Measurements from ENCODE around the gene C5AR2.
"Not testable (repeated sequence)": the region's sequence is repeated elsewhere in the genome, so short reads cannot be mapped to it uniquely, and the experiment has no call there.

The C5AR2 gene

DNA sequence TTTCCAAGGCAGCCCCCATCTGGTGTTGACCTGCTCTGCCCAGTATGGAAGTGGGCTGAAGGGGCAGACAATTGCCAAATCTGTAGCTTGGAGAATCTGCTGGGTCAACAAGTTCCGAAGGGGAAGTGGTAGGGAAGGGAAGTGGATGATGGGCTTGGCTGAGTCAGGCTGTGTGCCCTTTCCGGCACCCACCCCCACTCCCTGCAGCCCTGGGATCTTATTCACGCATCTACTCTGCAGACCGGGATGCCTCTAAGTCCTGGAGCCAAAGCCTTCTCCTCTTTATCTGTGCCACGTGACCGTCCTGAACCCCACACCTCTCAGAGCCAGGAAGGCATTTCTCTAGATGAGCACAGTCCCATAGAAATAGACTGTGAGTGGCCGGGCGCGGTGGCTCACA lies 7.5 kb upstream of the C5AR2 start:
- H3K9me3 ChIP-seq (ENCODE audit: control insufficient read depth, low read length) = peaks cover 5% of the 10 kb centered on the region
- H3K4me3 ChIP-seq (ENCODE audit: low read length) = no peak overlapping the region
- H3K27me3 ChIP-seq (replicated peaks; ENCODE audit: control insufficient read depth, insufficient read depth, low read length) = peaks cover 19% of the 10 kb centered on the region
- no peak overlapping the region for H3K9ac ChIP-seq (ENCODE audit: low read length)
- H3K4me1 ChIP-seq (ENCODE audit: control insufficient read depth, insufficient read depth, low read length) = no peaks in the 10 kb centered on the region
- no peak for DNase-seq (ENCODE audit: low read depth)
- H3K36me3 ChIP-seq (ENCODE audit: control insufficient read depth, insufficient read depth, low read length, severe bottlenecking) = no peaks in the 10 kb centered on the region

DNA sequence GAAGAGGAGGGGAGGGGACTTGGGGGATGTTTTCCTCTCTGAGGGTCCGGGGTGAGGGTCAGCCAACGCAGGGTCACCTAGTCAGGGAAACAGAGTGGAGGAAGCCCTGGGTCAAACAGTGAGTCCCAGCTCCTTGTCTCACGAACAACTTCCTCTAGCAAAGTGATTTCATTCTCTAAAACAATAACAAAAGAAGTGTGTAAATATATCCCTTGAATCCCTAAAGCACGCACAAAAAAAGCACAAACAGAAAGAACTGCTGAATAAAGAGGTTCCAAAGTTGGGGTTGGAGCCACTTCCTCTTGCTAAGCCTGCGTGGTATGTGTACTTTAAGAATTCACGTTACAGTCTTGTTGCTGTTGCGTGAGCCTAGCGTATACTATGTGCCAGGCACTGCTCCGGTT lies 1.5 kb upstream of the C5AR2 start:
- no peaks in the 10 kb centered on the region for H3K9me3 ChIP-seq (ENCODE audit: control insufficient read depth, low read length)
- no peak overlapping the region for H3K9ac ChIP-seq (ENCODE audit: low read length)
- peaks cover 7% of the 10 kb centered on the region for H3K4me1 ChIP-seq (ENCODE audit: control insufficient read depth, insufficient read depth, low read length)
- no peaks in the 10 kb centered on the region for H3K36me3 ChIP-seq (ENCODE audit: control insufficient read depth, insufficient read depth, low read length, severe bottlenecking)
- H3K4me3 ChIP-seq (ENCODE audit: low read length) = no peak overlapping the region
- DNase-seq (ENCODE audit: low read depth) = peak; percentile 23
- peaks cover 4% of the 10 kb centered on the region for H3K27me3 ChIP-seq (replicated peaks; ENCODE audit: control insufficient read depth, insufficient read depth, low read length)

DNA sequence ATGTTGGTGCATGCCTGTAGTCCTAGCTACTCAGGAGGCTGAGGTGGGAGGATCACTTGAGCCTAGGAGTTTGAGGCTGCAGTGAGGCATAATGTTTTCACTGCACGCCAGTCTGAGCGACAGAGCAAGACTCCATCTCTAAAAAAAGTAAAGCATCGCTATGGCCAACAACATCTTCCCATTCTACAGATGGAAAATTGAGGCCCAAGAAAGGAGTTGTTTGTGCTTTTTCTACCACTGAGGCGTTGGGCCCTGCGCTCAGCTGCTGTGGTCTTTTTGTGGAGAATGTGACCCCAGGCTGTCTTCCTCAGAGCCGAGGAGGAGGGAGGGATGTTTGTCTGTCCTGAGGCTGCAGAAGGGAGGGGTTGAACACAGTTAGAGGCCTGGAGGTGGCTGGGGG lies 485 bp upstream of the C5AR2 start:
- H3K4me1 ChIP-seq (ENCODE audit: control insufficient read depth, insufficient read depth, low read length) = peaks cover 7% of the 10 kb centered on the region
- no peaks in the 10 kb centered on the region for H3K9me3 ChIP-seq (ENCODE audit: control insufficient read depth, low read length)
- H3K4me3 ChIP-seq (ENCODE audit: low read length) = no peak overlapping the region
- H3K27me3 ChIP-seq (replicated peaks; ENCODE audit: control insufficient read depth, insufficient read depth, low read length) = peaks cover under 1% of the 10 kb centered on the region
- DNase-seq (ENCODE audit: low read depth) = no peak
- H3K36me3 ChIP-seq (ENCODE audit: control insufficient read depth, insufficient read depth, low read length, severe bottlenecking) = no peaks in the 10 kb centered on the region
- no peak overlapping the region for H3K9ac ChIP-seq (ENCODE audit: low read length)

DNA sequence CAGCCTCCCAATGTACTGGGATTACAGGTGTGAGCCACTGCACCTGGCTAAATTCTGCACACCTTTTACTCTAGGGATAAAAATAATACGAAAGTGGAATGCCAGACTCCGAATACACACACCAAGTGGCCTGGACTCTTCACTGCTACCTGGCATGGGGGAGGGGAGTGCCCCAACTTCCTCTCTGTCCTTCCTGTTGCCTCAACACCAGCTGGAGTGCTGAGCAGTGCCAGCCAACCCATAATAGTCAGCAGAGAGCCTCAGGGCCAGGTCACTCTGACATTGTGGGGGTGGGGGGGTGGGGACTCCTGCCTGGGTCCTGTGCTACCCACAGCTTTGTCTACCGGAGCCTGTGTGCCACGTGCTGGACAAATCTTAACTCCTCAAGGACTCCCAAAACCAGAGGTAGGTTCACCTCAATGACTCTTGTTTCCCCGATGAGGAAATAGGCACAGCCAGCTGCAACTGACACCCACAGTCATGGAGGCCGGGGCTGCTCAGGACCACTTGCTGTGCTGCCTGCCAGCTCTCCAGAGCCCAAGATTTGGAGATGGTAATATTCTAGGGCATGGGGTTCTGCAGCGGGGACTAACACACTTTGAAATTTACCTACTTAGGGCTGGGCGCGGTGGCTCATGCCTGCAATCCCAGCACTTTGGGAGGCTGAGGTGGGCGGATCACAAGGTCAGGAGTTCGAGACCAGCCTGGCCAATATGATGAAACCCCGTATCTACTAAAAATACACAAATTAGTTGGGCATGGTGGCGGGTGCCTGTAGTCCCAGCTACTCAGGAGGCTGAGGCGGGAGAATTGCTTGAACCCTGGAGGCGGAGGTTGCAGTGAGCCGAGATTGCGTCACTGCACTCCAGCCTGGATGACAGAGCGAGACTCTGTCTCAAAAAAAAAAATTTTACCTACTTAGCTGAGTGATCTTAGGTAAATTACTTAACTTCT lies 5.1 kb downstream of the C5AR2 start:
- not testable (repeated sequence) for H3K9ac ChIP-seq (ENCODE audit: low read length); H3K4me1 ChIP-seq (ENCODE audit: control insufficient read depth, insufficient read depth, low read length); DNase-seq (ENCODE audit: low read depth); H3K4me3 ChIP-seq (ENCODE audit: low read length); H3K27me3 ChIP-seq (replicated peaks; ENCODE audit: control insufficient read depth, insufficient read depth, low read length); H3K9me3 ChIP-seq (ENCODE audit: control insufficient read depth, low read length); H3K36me3 ChIP-seq (ENCODE audit: control insufficient read depth, insufficient read depth, low read length, severe bottlenecking)

DNA sequence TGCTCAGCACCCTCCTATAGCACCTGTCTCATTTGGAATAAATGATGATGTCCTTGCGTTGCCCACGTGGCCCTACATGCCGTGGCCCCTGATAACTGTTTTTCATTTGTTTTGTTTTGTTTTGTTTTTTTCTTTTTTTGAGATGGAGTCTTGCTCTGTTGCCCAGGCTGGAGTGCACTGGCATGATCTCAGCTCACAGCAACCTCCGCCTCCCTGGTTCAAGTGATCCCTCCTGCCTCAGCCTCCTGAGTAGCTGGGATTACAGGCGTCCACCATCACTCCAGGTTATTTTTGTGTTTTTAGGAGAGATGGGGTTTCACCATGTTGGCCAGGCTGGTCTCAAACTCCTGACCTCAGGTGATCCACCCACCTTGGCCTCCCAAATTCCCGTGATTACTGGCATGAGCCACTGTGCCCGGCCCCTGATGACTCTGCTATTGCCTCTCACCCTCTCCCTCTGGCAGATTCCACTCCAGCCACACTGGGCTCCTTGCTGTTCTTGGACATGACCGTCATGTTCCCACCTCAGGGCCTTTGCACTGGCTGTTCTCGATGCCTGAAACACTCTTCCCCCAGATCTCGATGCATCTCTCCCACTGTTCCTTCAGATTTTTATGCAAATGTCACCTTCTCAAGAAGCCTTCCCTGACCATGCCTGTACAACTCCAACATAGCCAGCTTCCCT lies 7.4 kb downstream of the C5AR2 start:
- no peaks in the 10 kb centered on the region for H3K9me3 ChIP-seq (ENCODE audit: control insufficient read depth, low read length)

DNA sequence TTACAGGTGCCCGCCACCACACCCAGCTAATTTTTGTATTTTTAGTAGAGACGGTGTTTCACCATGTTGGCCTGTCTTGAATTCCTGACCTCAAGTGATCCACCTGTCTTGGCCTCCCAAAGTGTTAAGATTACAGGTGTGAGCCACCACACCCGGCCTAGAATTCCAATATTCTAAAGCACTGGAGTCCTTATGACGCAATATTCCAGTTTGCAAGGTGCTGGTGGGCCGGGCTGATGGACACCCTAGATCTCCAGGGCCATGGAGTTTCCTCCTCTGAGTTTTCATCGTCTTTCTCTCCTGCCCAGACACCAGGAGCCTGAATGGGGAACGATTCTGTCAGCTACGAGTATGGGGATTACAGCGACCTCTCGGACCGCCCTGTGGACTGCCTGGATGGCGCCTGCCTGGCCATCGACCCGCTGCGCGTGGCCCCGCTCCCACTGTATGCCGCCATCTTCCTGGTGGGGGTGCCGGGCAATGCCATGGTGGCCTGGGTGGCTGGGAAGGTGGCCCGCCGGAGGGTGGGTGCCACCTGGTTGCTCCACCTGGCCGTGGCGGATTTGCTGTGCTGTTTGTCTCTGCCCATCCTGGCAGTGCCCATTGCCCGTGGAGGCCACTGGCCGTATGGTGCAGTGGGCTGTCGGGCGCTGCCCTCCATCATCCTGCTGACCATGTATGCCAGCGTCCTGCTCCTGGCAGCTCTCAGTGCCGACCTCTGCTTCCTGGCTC lies 8.7 kb downstream of the C5AR2 start:
- H3K9me3 ChIP-seq (ENCODE audit: control insufficient read depth, low read length) = no peaks in the 10 kb centered on the region
- H3K9ac ChIP-seq (ENCODE audit: low read length) = no peak overlapping the region
- no peaks in the 10 kb centered on the region for H3K4me1 ChIP-seq (ENCODE audit: control insufficient read depth, insufficient read depth, low read length)
- H3K27me3 ChIP-seq (replicated peaks; ENCODE audit: control insufficient read depth, insufficient read depth, low read length) = no peaks in the 10 kb centered on the region
- no peaks in the 10 kb centered on the region for H3K36me3 ChIP-seq (ENCODE audit: control insufficient read depth, insufficient read depth, low read length, severe bottlenecking)
- no peak overlapping the region for H3K4me3 ChIP-seq (ENCODE audit: low read length)
- DNase-seq (ENCODE audit: low read depth) = no peak

More for the DNA sequence above, 7.4 kb downstream of the C5AR2 start:
- Histone ChIP-seq H3K4me3 (ENCODE audit: low read length) (no peak overlapping the region), H3K36me3 (ENCODE audit: control insufficient read depth, insufficient read depth, low read length, severe bottlenecking) (no peaks in the 10 kb centered on the region), H3K27me3 (replicated peaks; ENCODE audit: control insufficient read depth, insufficient read depth, low read length) (no peaks in the 10 kb centered on the region), H3K4me1 (ENCODE audit: control insufficient read depth, insufficient read depth, low read length) (no peaks in the 10 kb centered on the region), H3K9ac (ENCODE audit: low read length) (no peak overlapping the region)
- no peak for DNase-seq (ENCODE audit: low read depth)

DNA sequence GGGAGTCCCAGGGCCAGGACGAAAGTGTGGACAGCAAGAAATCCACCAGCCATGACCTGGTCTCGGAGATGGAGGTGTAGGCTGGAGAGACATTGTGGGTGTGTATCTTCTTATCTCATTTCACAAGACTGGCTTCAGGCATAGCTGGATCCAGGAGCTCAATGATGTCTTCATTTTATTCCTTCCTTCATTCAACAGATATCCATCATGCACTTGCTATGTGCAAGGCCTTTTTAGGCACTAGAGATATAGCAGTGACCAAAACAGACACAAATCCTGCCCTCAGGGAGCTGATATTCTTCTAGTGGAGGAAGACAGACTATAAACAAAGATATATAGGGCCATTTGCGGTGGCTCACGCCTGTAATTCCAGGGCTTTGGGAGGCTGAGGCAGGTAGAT lies 9.8 kb downstream of the C5AR2 start:
- no peak for DNase-seq (ENCODE audit: low read depth)
- no peaks in the 10 kb centered on the region for H3K27me3 ChIP-seq (replicated peaks; ENCODE audit: control insufficient read depth, insufficient read depth, low read length)

DNA sequence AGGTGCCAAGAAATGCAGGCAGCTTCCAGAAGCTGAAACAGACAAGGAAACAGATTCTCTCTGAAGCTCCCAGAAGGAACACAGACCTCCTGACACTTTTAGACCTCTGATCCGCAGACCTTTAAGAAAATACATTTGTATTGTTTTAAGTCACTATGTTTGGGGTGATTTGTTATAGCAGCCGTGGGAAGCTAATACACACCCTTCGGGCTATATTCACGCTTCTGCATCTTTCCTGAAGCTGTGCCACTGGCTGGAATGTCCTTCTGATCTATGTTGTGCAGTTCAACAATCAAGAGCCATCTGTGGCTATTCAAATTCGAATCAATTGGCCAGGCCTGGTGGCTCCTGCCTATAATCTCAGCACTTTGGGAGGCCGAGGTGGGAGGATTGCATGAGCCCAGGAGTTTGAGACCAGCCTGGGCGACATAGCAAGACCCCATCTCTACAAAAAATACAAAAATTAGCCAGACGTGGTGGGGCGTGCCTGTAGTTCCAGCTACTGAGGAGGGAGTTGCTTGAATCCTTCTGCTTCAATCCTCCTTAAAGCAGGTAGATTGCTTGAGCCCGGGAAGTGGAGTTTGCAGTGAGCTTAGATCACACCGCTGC lies 11.3 kb downstream of the C5AR2 start:
- no peak overlapping the region for H3K9ac ChIP-seq (ENCODE audit: low read length)
- H3K9me3 ChIP-seq (ENCODE audit: control insufficient read depth, low read length) = no peaks in the 10 kb centered on the region
- DNase-seq (ENCODE audit: low read depth) = no peak
- no peaks in the 10 kb centered on the region for H3K4me1 ChIP-seq (ENCODE audit: control insufficient read depth, insufficient read depth, low read length)
- H3K36me3 ChIP-seq (ENCODE audit: control insufficient read depth, insufficient read depth, low read length, severe bottlenecking) = no peaks in the 10 kb centered on the region
- H3K4me3 ChIP-seq (ENCODE audit: low read length) = no peak overlapping the region
- H3K27me3 ChIP-seq (replicated peaks; ENCODE audit: control insufficient read depth, insufficient read depth, low read length) = no peaks in the 10 kb centered on the region

More for the DNA sequence above, 9.8 kb downstream of the C5AR2 start:
- Histone ChIP-seq H3K4me1 (ENCODE audit: control insufficient read depth, insufficient read depth, low read length) (no peaks in the 10 kb centered on the region), H3K9me3 (ENCODE audit: control insufficient read depth, low read length) (no peaks in the 10 kb centered on the region), H3K36me3 (ENCODE audit: control insufficient read depth, insufficient read depth, low read length, severe bottlenecking) (no peaks in the 10 kb centered on the region), H3K9ac (ENCODE audit: low read length) (no peak overlapping the region), H3K4me3 (ENCODE audit: low read length) (no peak overlapping the region)

DNA sequence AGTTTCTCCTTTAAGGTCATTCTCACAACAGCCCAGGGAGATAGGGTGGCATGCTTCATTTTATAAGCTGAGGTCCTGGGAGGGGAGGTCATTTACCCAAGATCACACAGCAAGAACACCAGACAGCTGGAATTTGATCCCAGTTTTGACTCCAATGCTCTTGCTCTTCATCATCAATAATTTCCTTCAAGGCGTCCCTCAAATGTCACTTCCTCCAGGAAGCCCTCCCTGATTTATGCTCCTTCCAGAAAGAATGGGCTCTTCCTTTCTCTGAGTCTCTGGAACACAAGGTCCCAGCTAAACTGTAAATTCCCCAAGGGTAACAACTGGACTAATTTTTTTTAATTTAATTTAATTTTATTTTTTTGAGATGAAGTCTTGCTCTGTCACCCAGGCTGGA lies 12.4 kb downstream of the C5AR2 start:
- no peak for DNase-seq (ENCODE audit: low read depth)
- Histone ChIP-seq H3K9ac (ENCODE audit: low read length) (no peak overlapping the region), H3K4me1 (ENCODE audit: control insufficient read depth, insufficient read depth, low read length) (peaks cover 3% of the 10 kb centered on the region), H3K27me3 (replicated peaks; ENCODE audit: control insufficient read depth, insufficient read depth, low read length) (no peaks in the 10 kb centered on the region), H3K36me3 (ENCODE audit: control insufficient read depth, insufficient read depth, low read length, severe bottlenecking) (no peaks in the 10 kb centered on the region), H3K9me3 (ENCODE audit: control insufficient read depth, low read length) (no peaks in the 10 kb centered on the region), H3K4me3 (ENCODE audit: low read length) (no peak overlapping the region)

DNA sequence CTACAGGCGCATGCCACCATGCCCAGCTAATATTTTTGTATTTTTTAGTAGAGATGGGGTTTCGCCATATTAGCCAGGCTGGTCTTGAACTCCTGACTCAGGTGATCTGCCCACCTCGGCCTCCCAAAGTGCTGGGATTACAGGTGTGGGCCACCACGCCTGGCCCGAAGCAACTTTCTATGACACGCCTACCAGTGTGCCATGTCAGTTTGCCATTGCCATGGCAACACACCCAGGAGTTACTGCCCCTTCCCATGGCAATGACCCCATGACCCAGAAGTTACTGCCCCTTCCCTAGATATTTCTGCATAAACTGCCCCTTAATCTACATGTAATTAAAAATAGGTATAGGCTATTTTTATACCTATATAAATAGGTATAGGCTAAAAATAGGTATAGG lies 14.0 kb downstream of the C5AR2 start:
- H3K9ac ChIP-seq (ENCODE audit: low read length); H3K4me3 ChIP-seq (ENCODE audit: low read length); H3K4me1 ChIP-seq (ENCODE audit: control insufficient read depth, insufficient read depth, low read length); H3K9me3 ChIP-seq (ENCODE audit: control insufficient read depth, low read length); H3K27me3 ChIP-seq (replicated peaks; ENCODE audit: control insufficient read depth, insufficient read depth, low read length); H3K36me3 ChIP-seq (ENCODE audit: control insufficient read depth, insufficient read depth, low read length, severe bottlenecking); DNase-seq (ENCODE audit: low read depth): not testable (repeated sequence)

Data from adipocyte (in vitro differentiated cells).